HCT116 (cell line): ENCODE measurements around the gene PLCXD1. TPM values are rescaled to one million over a fixed set of nuclear protein-coding genes. Genes with fewer than 3 reads are reported as not detected.

Experiments
- ATAC-seq: fragments of 200-7000 bp; cut with Tn5 transposase; 2 replicates; pipeline ENCODE4 v1.9.1; 2020; ENCODE audit warnings: mild to moderate bottlenecking, moderate library complexity
- BruUV-seq: library from RNA; stranded (reverse); fragments of 400-500 nt; replicated peaks from 2 replicates; lab custom pipeline; 2021; lab: Mats Ljungman, UMichigan
- CTCF ChIA-PET: fragments of 300-600 bp; sonication (Branson Sonifier 250); formaldehyde crosslinking; loops from one replicate; lab custom pipeline; 2021; ENCODE audit warnings: antibody characterized with exemption; lab: Charles Lee
- POLR2A ChIA-PET: fragments of 300-600, 350-600 bp; sonication (Branson Sonifier 250); formaldehyde crosslinking; loops from one replicate; lab custom pipeline; 2021; ENCODE audit warnings: antibody characterized with exemption; lab: Charles Lee
- RAD21 ChIA-PET, 2 experiments: fragments of 300-600 bp; sonication (Branson Sonifier 250); formaldehyde crosslinking; loops; one replicate each; lab custom pipeline; 2023; ENCODE audit warnings: low total read pairs in 2 of 2; ENCODE audit not compliant: uncharacterized antibody in 2 of 2, unreplicated experiment in 2 of 2, low non-redundant PET in 1 of 2; lab: Charles Lee
- DNase-seq: peaks from one replicate; pipeline ENCODE4 v3.0.0-alpha.2; 2010; ENCODE audit warnings: low read depth, low spot score
- H2AFZ ChIP-seq: fragments of 200-600 bp; shearing (Covaris generic), sonication (generic); 2 replicates; pipeline ENCODE4 v1.6.1; 2017; ENCODE audit warnings: low read depth, mixed run types, mixed read lengths, antibody characterized with exemption, low read length; ENCODE audit not compliant: poor library complexity, severe bottlenecking
- H3K27ac ChIP-seq: 2 replicates; pipeline ENCODE4 v1.5.1; 2012; ENCODE audit warnings: low read depth, low read length
- H3K27me3 ChIP-seq: fragments of 200-600 bp; sonication (generic); 2 replicates; pipeline ENCODE4 v1.6.1; 2016; ENCODE audit warnings: mixed run types, low read length, mixed read lengths; ENCODE audit not compliant: insufficient read depth
- H3K36me3 ChIP-seq, 2 experiments: fragments of 200-500 bp in 1 of 2; fragments of 200-600 bp in 1 of 2; sonication (Bioruptor generic) in 1 of 2; sonication (generic) in 1 of 2; 2 replicates each; pipeline versions ENCODE4 v1.5.1 to v1.6.1; 2014 to 2016; ENCODE audit warnings: low read length in 2 of 2, inconsistent platforms in 1 of 2, mixed read lengths in 1 of 2, mixed run types in 1 of 2; ENCODE audit not compliant: insufficient read depth in 2 of 2, control insufficient read depth in 1 of 2
- H3K4me1 ChIP-seq, 2 experiments: fragments of 200-600 bp in 1 of 2; sonication (generic) in 1 of 2; 2 replicates each; pipeline versions ENCODE4 v1.5.1 to v1.6.1; 2012 to 2017; ENCODE audit warnings: low read length in 2 of 2, inconsistent platforms in 1 of 2, mild to moderate bottlenecking in 1 of 2, mixed read lengths in 1 of 2, mixed run types in 1 of 2, moderate library complexity in 1 of 2; ENCODE audit not compliant: insufficient read depth in 2 of 2, control insufficient read depth in 1 of 2
- H3K4me2 ChIP-seq: fragments of 200-600 bp; sonication (generic); 2 replicates; pipeline ENCODE4 v1.6.1; 2017; ENCODE audit warnings: mixed run types, low read length, mixed read lengths
- H3K4me3 ChIP-seq, 2 experiments: fragments of 200-600 bp in 1 of 2; sonication (generic) in 1 of 2; replicated peaks in 1 of 2; 2 replicates each; pipeline ENCODE4 v1.5.1; 2011 to 2016; ENCODE audit warnings: low read length in 2 of 2, control low read depth in 1 of 2, low read depth in 1 of 2, mild to moderate bottlenecking in 1 of 2, mixed read lengths in 1 of 2, mixed run types in 1 of 2
- H3K79me2 ChIP-seq: fragments of 200-600 bp; sonication (generic); 2 replicates; pipeline ENCODE4 v1.6.1; 2017; ENCODE audit warnings: mild to moderate bottlenecking, mixed run types, low read length, moderate library complexity, mixed read lengths; ENCODE audit not compliant: insufficient read depth
- H3K9ac ChIP-seq: fragments of 200-600 bp; sonication (generic); 2 replicates; pipeline ENCODE4 v1.6.1; 2016; ENCODE audit warnings: low read length, mixed read lengths
- H3K9me2 ChIP-seq: fragments of 200-600 bp; sonication (generic), shearing (Covaris generic); 2 replicates; pipeline ENCODE4 v1.6.1; 2017; ENCODE audit warnings: mixed run types, mild to moderate bottlenecking, moderate library complexity; ENCODE audit not compliant: insufficient read depth
- H3K9me3 ChIP-seq, 2 experiments: fragments of 200-500 bp in 1 of 2; fragments of 200-600 bp in 1 of 2; sonication (Bioruptor generic) in 1 of 2; sonication (generic) in 1 of 2; 2 replicates each; pipeline ENCODE4 v1.6.1; 2014 to 2017; ENCODE audit warnings: low read length in 2 of 2, mixed read lengths in 2 of 2, inconsistent platforms in 1 of 2, low read depth in 1 of 2, mild to moderate bottlenecking in 1 of 2, mixed run types in 1 of 2, moderate library complexity in 1 of 2; ENCODE audit not compliant: control insufficient read depth in 1 of 2, insufficient read depth in 1 of 2
- H4K20me1 ChIP-seq: fragments of 200-600 bp; sonication (generic), shearing (Covaris generic); 2 replicates; pipeline ENCODE4 v1.6.1; 2017; ENCODE audit warnings: mixed run types, mild to moderate bottlenecking, moderate library complexity; ENCODE audit not compliant: insufficient read depth
- CBX3 ChIP-seq: IDR thresholded peaks from 2 replicates; pipeline ENCODE4 v1.6.1; 2012; ENCODE audit warnings: low read depth
- CTCF ChIP-seq, 3 experiments: fragments of 200-600 bp in 1 of 3; sonication (generic) in 1 of 3; IDR thresholded peaks in 2 of 3; conservative IDR thresholded peaks in 1 of 3; 2 replicates each; pipeline ENCODE4 v1.5.1; 2012 to 2017; ENCODE audit warnings: low read depth in 2 of 3, low read length in 2 of 3, antibody characterized with exemption in 1 of 3, borderline replicate concordance in 1 of 3, control low read depth in 1 of 3, mild to moderate bottlenecking in 1 of 3, mixed read lengths in 1 of 3, mixed run types in 1 of 3, moderate library complexity in 1 of 3; ENCODE audit not compliant: insufficient read depth in 1 of 3
- EGR1 ChIP-seq: IDR thresholded peaks from 2 replicates; pipeline ENCODE4 v1.6.1; 2012; ENCODE audit warnings: low read depth
- EZH2 ChIP-seq: fragments of 200-600 bp; sonication (generic); IDR thresholded peaks from 2 replicates; pipeline ENCODE4 v1.6.1; 2017; ENCODE audit warnings: antibody characterized with exemption, mixed run types
- FOSL1 ChIP-seq: IDR thresholded peaks from 2 replicates; pipeline ENCODE4 v1.6.1; 2012; ENCODE audit warnings: low read depth
- JUND ChIP-seq: IDR thresholded peaks from 2 replicates; pipeline ENCODE4 v1.6.1; 2012
- POLR2A ChIP-seq: IDR thresholded peaks from 2 replicates; pipeline ENCODE4 v1.7.0; 2011; ENCODE audit warnings: borderline replicate concordance; ENCODE audit not compliant: insufficient read depth, insufficient read length; ENCODE audit errors: extremely low read depth
- RAD21 ChIP-seq: IDR thresholded peaks from 2 replicates; pipeline ENCODE4 v1.6.1; 2012; ENCODE audit warnings: low read depth, mild to moderate bottlenecking
- SIN3A ChIP-seq: IDR thresholded peaks from 2 replicates; pipeline ENCODE4 v1.6.1; 2012; ENCODE audit warnings: low read depth
- YY1 ChIP-seq: IDR thresholded peaks from 2 replicates; pipeline ENCODE4 v1.6.1; 2011; ENCODE audit warnings: low read length, low read depth, moderate library complexity, mild to moderate bottlenecking; ENCODE audit not compliant: insufficient replicate concordance; ENCODE audit errors: extremely low read depth
- ZFX ChIP-seq: fragments of 450-650 bp; IDR thresholded peaks from 2 replicates; pipeline ENCODE4 v1.6.1; 2017
- intact Hi-C: fragments of 100-400 bp; cut with micrococcal nuclease; formaldehyde crosslinking; loops from 2 replicates; pipeline ENCODE4 v1.10.0; 2022
- total RNA-seq: library from RNA; stranded (reverse); gene quantifications from one replicate; pipeline ENCODE4 v1.2.1, GENCODE V29; 2021; ENCODE audit not compliant: unreplicated experiment
- TF ChIP-seq, protein P1 (sequence below): IDR thresholded peaks from 2 replicates; pipeline ENCODE4 v1.6.1; 2011; ENCODE audit warnings: mild to moderate bottlenecking, low read length, moderate library complexity; ENCODE audit not compliant: insufficient replicate concordance; ENCODE audit errors: extremely low read depth
- TF ChIP-seq, protein P2 (sequence below): IDR thresholded peaks from 2 replicates; pipeline ENCODE4 v1.6.1; 2012

The PLCXD1 gene
- total RNA-seq, 1 experiment from 2014 or later: 26.3 TPM

GRCh38 chrX:285076-285677 lies 4.0 kb downstream of the PLCXD1 start:
- H3K4me3 ChIP-seq: no peak overlapping the region
- TF ChIP-seq EGR1 (no peak), POLR2A (no peak), JUND (no peak), CTCF (IDR thresholded peaks at IDR 0.05 in 2 of 3, conservative IDR thresholded peaks at IDR 0.05 in 1 of 3; ENCODE audit: borderline replicate concordance in 1 of 3, insufficient read depth in 1 of 3, low read depth in 2 of 3, low read length in 2 of 3) (no peak), CBX3 (no peak), RAD21 (no peak), YY1 (no peak), FOSL1 (no peak), EZH2 (no peak), SIN3A (no peak), ZFX (no peak)
- TF ChIP-seq, protein P1, sequence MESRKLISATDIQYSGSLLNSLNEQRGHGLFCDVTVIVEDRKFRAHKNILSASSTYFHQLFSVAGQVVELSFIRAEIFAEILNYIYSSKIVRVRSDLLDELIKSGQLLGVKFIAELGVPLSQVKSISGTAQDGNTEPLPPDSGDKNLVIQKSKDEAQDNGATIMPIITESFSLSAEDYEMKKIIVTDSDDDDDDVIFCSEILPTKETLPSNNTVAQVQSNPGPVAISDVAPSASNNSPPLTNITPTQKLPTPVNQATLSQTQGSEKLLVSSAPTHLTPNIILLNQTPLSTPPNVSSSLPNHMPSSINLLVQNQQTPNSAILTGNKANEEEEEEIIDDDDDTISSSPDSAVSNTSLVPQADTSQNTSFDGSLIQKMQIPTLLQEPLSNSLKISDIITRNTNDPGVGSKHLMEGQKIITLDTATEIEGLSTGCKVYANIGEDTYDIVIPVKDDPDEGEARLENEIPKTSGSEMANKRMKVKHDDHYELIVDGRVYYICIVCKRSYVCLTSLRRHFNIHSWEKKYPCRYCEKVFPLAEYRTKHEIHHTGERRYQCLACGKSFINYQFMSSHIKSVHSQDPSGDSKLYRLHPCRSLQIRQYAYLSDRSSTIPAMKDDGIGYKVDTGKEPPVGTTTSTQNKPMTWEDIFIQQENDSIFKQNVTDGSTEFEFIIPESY: no peak
- TF ChIP-seq, protein P2, sequence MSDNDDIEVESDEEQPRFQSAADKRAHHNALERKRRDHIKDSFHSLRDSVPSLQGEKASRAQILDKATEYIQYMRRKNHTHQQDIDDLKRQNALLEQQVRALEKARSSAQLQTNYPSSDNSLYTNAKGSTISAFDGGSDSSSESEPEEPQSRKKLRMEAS: no peak
- intact Hi-C loops: no loop called here
- BruUV-seq: no TSS peak
- no peaks in the 10 kb centered on the region; a peak in 1 of 4 replicates for H3K9me3 ChIP-seq
- RAD21 ChIA-PET: no interaction called here
- DNase-seq (no peak), ATAC-seq (no peak)
- no peaks in the 10 kb centered on the region for H3K9me2 ChIP-seq
- no peak overlapping the region for H2AFZ ChIP-seq
- CTCF ChIA-PET: no interaction called here
- peaks cover 0 to 15% of the 10 kb centered on the region in 2 experiments; a peak in 2 of 4 replicates for H3K36me3 ChIP-seq
- H3K4me1 ChIP-seq: no peaks in the 10 kb centered on the region; a peak in 1 of 4 replicates
- no peaks in the 10 kb centered on the region for H4K20me1 ChIP-seq
- no peak overlapping the region for H3K27ac ChIP-seq
- POLR2A ChIA-PET: no interaction called here
- no peaks in the 10 kb centered on the region for H3K79me2 ChIP-seq
- no peaks in the 10 kb centered on the region for H3K27me3 ChIP-seq
- H3K4me2 ChIP-seq: no peak overlapping the region
- no peak overlapping the region for H3K9ac ChIP-seq
